H9 (cell line): ENCODE measurements around the gene MORC4. TPM values are rescaled to one million over a fixed set of nuclear protein-coding genes. Genes with fewer than 3 reads are reported as not detected.

Source experiments
- DNase-seq: peaks from one replicate; pipeline ENCODE4 v3.0.0-alpha.2; 2017
- H2AFZ ChIP-seq: one replicate; pipeline ENCODE4 v1.6.1; 2013; ENCODE audit warnings: mild to moderate bottlenecking, low read length, control low read depth, moderate library complexity
- H2AK5ac ChIP-seq: 2 replicates; pipeline ENCODE4 v1.6.1; 2013; ENCODE audit warnings: low read length, control low read depth, mixed read lengths; ENCODE audit not compliant: insufficient read length
- H2BK120ac ChIP-seq: one replicate; pipeline ENCODE4 v1.6.1; 2013; ENCODE audit warnings: low read depth, mild to moderate bottlenecking, low read length, control low read depth, inconsistent platforms; ENCODE audit not compliant: poor library complexity, severe bottlenecking
- H2BK12ac ChIP-seq: 2 replicates; pipeline ENCODE4 v1.6.1; 2013; ENCODE audit warnings: low read length, control low read depth, mixed read lengths, low read depth; ENCODE audit not compliant: insufficient read length
- H2BK15ac ChIP-seq: 2 replicates; pipeline ENCODE4 v1.6.1; 2013; ENCODE audit warnings: low read depth, low read length, control low read depth
- H2BK20ac ChIP-seq: one replicate; pipeline ENCODE4 v1.6.1; 2013; ENCODE audit warnings: low read depth, mild to moderate bottlenecking, low read length, control low read depth, inconsistent platforms; ENCODE audit not compliant: poor library complexity, severe bottlenecking
- H2BK5ac ChIP-seq: 2 replicates; pipeline ENCODE4 v1.6.1; 2013; ENCODE audit warnings: low read length, control low read depth, mixed read lengths; ENCODE audit not compliant: insufficient read length
- H3K14ac ChIP-seq: 2 replicates; pipeline ENCODE4 v1.6.1; 2013; ENCODE audit warnings: low read length, control low read depth; ENCODE audit not compliant: insufficient read depth
- H3K18ac ChIP-seq: 2 replicates; pipeline ENCODE4 v1.6.1; 2013; ENCODE audit warnings: low read depth, mild to moderate bottlenecking, mixed read lengths, low read length, control low read depth; ENCODE audit not compliant: insufficient read length
- H3K23ac ChIP-seq: 2 replicates; pipeline ENCODE4 v1.6.1; 2013; ENCODE audit warnings: low read length, control low read depth, mixed read lengths, low read depth; ENCODE audit not compliant: insufficient read length
- H3K23me2 ChIP-seq: 2 replicates; pipeline ENCODE4 v1.6.1; 2013; ENCODE audit warnings: low read depth, mild to moderate bottlenecking, mixed read lengths, low read length, control low read depth; ENCODE audit not compliant: insufficient read length, poor library complexity, severe bottlenecking
- H3K27ac ChIP-seq: 2 replicates; pipeline ENCODE4 v1.5.1; 2013; ENCODE audit warnings: low read length, control low read depth, mixed read lengths, low read depth; ENCODE audit not compliant: insufficient read length
- H3K27me3 ChIP-seq: 2 replicates; pipeline ENCODE4 v1.6.1; 2013; ENCODE audit warnings: low read length, control low read depth, inconsistent platforms; ENCODE audit not compliant: insufficient read depth
- H3K4ac ChIP-seq: 2 replicates; pipeline ENCODE4 v1.6.1; 2013; ENCODE audit warnings: low read depth, mild to moderate bottlenecking, control low read depth, inconsistent platforms, low read length, moderate library complexity
- H3K4me1 ChIP-seq: 2 replicates; pipeline ENCODE4 v1.6.1; 2013; ENCODE audit warnings: low read length, control low read depth, inconsistent platforms; ENCODE audit not compliant: insufficient read depth
- H3K4me2 ChIP-seq: 2 replicates; pipeline ENCODE4 v1.6.1; 2013; ENCODE audit warnings: low read length, control low read depth, mixed read lengths; ENCODE audit not compliant: insufficient read length, insufficient read depth
- H3K56ac ChIP-seq: 2 replicates; pipeline ENCODE4 v1.6.1; 2013; ENCODE audit warnings: low read depth, mild to moderate bottlenecking, mixed read lengths, low read length, control low read depth; ENCODE audit not compliant: insufficient read length
- H3K79me1 ChIP-seq: 2 replicates; pipeline ENCODE4 v1.6.1; 2013; ENCODE audit warnings: low read depth, mild to moderate bottlenecking, moderate library complexity, low read length, control low read depth, inconsistent platforms; ENCODE audit not compliant: insufficient read depth, poor library complexity, severe bottlenecking
- H3K79me2 ChIP-seq: 2 replicates; pipeline ENCODE4 v1.6.1; 2013; ENCODE audit warnings: low read length, control low read depth, inconsistent platforms; ENCODE audit not compliant: insufficient read depth
- H3K9ac ChIP-seq: 2 replicates; pipeline ENCODE4 v1.6.1; 2013; ENCODE audit warnings: low read length, control low read depth, mixed read lengths; ENCODE audit not compliant: insufficient read length; ENCODE audit errors: extremely low read depth
- H3K9me3 ChIP-seq: one replicate; pipeline ENCODE4 v1.6.1; 2013; ENCODE audit warnings: low read depth, low read length, inconsistent platforms; ENCODE audit not compliant: control insufficient read depth
- H3T11ph ChIP-seq: one replicate; pipeline ENCODE4 v1.6.1; 2013; ENCODE audit warnings: mild to moderate bottlenecking, low read length, control low read depth, inconsistent platforms
- H4K20me1 ChIP-seq: one replicate; pipeline ENCODE4 v1.6.1; 2013; ENCODE audit not compliant: control insufficient read depth, insufficient read length, insufficient read depth
- H4K5ac ChIP-seq: 2 replicates; pipeline ENCODE4 v1.6.1; 2013; ENCODE audit warnings: low read depth, mild to moderate bottlenecking, mixed read lengths, low read length, control low read depth; ENCODE audit not compliant: insufficient read length
- H4K8ac ChIP-seq: replicated peaks from 2 replicates; pipeline ENCODE4 v1.6.1; 2013; ENCODE audit warnings: low read length, control low read depth, mixed read lengths, low read depth; ENCODE audit not compliant: insufficient read length
- H4K91ac ChIP-seq: 2 replicates; pipeline ENCODE4 v1.6.1; 2013; ENCODE audit warnings: low read depth, mild to moderate bottlenecking, moderate library complexity, mixed read lengths, low read length, control low read depth; ENCODE audit not compliant: insufficient read length
- H3K27ac Mint-ChIP-seq, 3 experiments: 2 replicates in 2 of 3; 3 replicates in 1 of 3; pipeline ENCODE4 v1.8.0; 2020 to 2021; ENCODE audit warnings: mixed read lengths in 3 of 3, mild to moderate bottlenecking in 1 of 3, moderate library complexity in 1 of 3
- H3K27me3 Mint-ChIP-seq: 2 replicates; pipeline ENCODE4 v1.8.0; 2021; ENCODE audit warnings: low read depth, mild to moderate bottlenecking, moderate library complexity, mixed read lengths
- H3K36me3 Mint-ChIP-seq, 3 experiments: 2 replicates in 2 of 3; 3 replicates in 1 of 3; pipeline ENCODE4 v1.8.0; 2020 to 2021; ENCODE audit warnings: low read depth in 3 of 3, mixed read lengths in 3 of 3; ENCODE audit not compliant: insufficient read depth in 1 of 3
- H3K4me1 Mint-ChIP-seq, 2 experiments: 2 replicates each; pipeline ENCODE4 v1.8.0; 2020; ENCODE audit warnings: mixed read lengths in 2 of 2
- H3K4me3 Mint-ChIP-seq, 2 experiments: 2 replicates in 1 of 2; 3 replicates in 1 of 2; pipeline ENCODE4 v1.8.0; 2020 to 2021; ENCODE audit warnings: mild to moderate bottlenecking in 2 of 2, mixed read lengths in 2 of 2, moderate library complexity in 1 of 2
- H3K9me3 Mint-ChIP-seq, 2 experiments: 2 replicates in 1 of 2; 3 replicates in 1 of 2; pipeline ENCODE4 v1.8.0; 2020; ENCODE audit warnings: mild to moderate bottlenecking in 2 of 2, mixed read lengths in 2 of 2, moderate library complexity in 1 of 2
- WGBS: extraction: QIAGEN DNeasy Blood & Tissue Kit; methylation state at CpG from one replicate; pipeline ENCODE4 v1.1.7; 2013; ENCODE audit warnings: missing lambda C conversion rate, low lambda C conversion rate, mixed read lengths; ENCODE audit not compliant: insufficient read length; ENCODE audit errors: extremely low coverage; 5-methylcytosine and 5-hydroxymethylcytosine counted together
- total RNA-seq: library from RNA; stranded (reverse); gene quantifications from 2 replicates; pipeline ENCODE4 v1.2.1, GENCODE V29; 2021
- TF ChIP-seq, protein P1 (sequence below): fragments of 200-600 bp; sonication (generic); conservative IDR thresholded peaks from 3 replicates; pipeline ENCODE4 v1.8.0; 2021; ENCODE audit warnings: antibody characterized with exemption, mild to moderate bottlenecking

Gene MORC4
- total RNA-seq, 1 experiment from 2014 or later: 4.3 TPM

DNA sequence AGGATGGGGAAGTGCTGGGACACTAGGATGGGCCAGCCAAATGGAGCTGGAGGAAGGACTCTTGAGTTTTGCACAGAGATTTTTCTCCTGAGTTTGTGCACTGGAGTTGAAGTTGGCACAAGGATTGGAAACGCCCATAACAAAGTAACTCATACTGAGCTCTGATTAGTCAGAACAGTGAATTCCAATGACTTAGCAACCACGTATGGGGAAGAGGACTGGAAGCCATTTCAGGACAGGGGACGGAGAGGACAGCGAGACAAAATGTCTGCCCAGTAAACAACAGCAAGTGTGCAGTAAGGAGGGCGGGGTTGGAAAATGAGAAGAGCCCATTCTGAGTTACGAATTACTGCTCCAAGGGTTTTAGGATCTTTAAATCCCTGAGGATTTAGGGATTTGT lies 102.8 kb downstream of the MORC4 start:
- Histone ChIP-seq H2BK120ac (no peak overlapping the region), H3K9ac (no peak overlapping the region), H3K79me2 (no peaks in the 10 kb centered on the region), H4K20me1 (no peaks in the 10 kb centered on the region), H2BK5ac (no peak overlapping the region), H3K27me3 (no peaks in the 10 kb centered on the region), H4K8ac (no peak overlapping the region), H3K79me1 (no peaks in the 10 kb centered on the region), H2BK20ac (no peak overlapping the region), H3K4ac (no peak overlapping the region), H4K91ac (no peak overlapping the region), H2BK15ac (no peak overlapping the region), H3K9me3 (no peaks in the 10 kb centered on the region), H2BK12ac (no peak overlapping the region), H4K5ac (no peak overlapping the region), H3K23me2 (no peaks in the 10 kb centered on the region), H3K14ac (no peak overlapping the region), H3K27ac (no peak overlapping the region), H3K4me2 (no peak overlapping the region), H3K18ac (no peak overlapping the region), H3K4me1 (no peaks in the 10 kb centered on the region), H2AK5ac (no peak overlapping the region), H2AFZ (no peak overlapping the region), H3K23ac (no peak overlapping the region), H3T11ph (no peak overlapping the region), H3K56ac (no peak overlapping the region)
- Mint-ChIP-seq H3K9me3 (peaks cover 0 to 58% of the 10 kb centered on the region in 2 experiments; a peak in 2 of 5 replicates), H3K4me1 (peaks cover 9 to 15% of the 10 kb centered on the region in 2 experiments), H3K27me3 (no peaks in the 10 kb centered on the region; the same call in 1 of the 2 replicates), H3K27ac (no peak overlapping the region), H3K4me3 (no peak overlapping the region), H3K36me3 (no peaks in the 10 kb centered on the region; a peak in 1 of 7 replicates)
- no CpG with 5 or more reads among the region's 6 CpGs for WGBS
- DNase-seq: no peak
- TF ChIP-seq, protein P1, sequence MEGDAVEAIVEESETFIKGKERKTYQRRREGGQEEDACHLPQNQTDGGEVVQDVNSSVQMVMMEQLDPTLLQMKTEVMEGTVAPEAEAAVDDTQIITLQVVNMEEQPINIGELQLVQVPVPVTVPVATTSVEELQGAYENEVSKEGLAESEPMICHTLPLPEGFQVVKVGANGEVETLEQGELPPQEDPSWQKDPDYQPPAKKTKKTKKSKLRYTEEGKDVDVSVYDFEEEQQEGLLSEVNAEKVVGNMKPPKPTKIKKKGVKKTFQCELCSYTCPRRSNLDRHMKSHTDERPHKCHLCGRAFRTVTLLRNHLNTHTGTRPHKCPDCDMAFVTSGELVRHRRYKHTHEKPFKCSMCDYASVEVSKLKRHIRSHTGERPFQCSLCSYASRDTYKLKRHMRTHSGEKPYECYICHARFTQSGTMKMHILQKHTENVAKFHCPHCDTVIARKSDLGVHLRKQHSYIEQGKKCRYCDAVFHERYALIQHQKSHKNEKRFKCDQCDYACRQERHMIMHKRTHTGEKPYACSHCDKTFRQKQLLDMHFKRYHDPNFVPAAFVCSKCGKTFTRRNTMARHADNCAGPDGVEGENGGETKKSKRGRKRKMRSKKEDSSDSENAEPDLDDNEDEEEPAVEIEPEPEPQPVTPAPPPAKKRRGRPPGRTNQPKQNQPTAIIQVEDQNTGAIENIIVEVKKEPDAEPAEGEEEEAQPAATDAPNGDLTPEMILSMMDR: no peak
